ENCODE results near the gene RASAL1. TPM values are rescaled to one million over a fixed set of nuclear protein-coding genes. Genes with fewer than 3 reads are reported as not detected.
A peak's percentile ranks its signal among the peaks of the same experiment; 100 is the strongest.

Gene RASAL1
- total and polyA plus RNA-seq, 8 donors: 3.0 to 62.0 (median 23.8) TPM

- intact Hi-C loops (cut with DNase I; ENCODE audit: low total_unique reads): no loop called here
- peak overlapping the region in 2 of 4 donors; percentile 46 to 66 for H3K4me3 ChIP-seq
Observed at GRCh38 chr12:113055594-113056380, 79.8 kb downstream of the RASAL1 start.

GRCh38 chr12:113054948-113055486, 80.5 kb downstream of the RASAL1 start:
- TF ChIP-seq EP300 (IDR thresholded peaks at IDR 0.05): no peak
- TF ChIP-seq POLR2AphosphoS5 (IDR thresholded peaks at IDR 0.05): no peak
- no peak for TF ChIP-seq POLR2A (IDR thresholded peaks at IDR 0.05)
- TF ChIP-seq CTCF (IDR thresholded peaks at IDR 0.05): no peak
- H3K36me3 ChIP-seq: no peaks in the 10 kb centered on the region
- no peak for DNase-seq
- WGBS, 5 donors: 54 to 76% (median 73%) methylated on average over 4 of the region's 4 CpGs
- H3K27me3 ChIP-seq: peaks cover 9 to 64% (median 34%) of the 10 kb centered on the region in 3 donors
- H3K4me3 ChIP-seq: no peak overlapping the region
- no peaks in the 10 kb centered on the region for H3K9me3 ChIP-seq
- peaks cover 11 to 16% (median 14%) of the 10 kb centered on the region in 4 donors for H3K4me1 ChIP-seq
- no peak overlapping the region for H3K27ac ChIP-seq
- intact Hi-C loops (cut with DNase I; ENCODE audit: low total_unique reads): no loop called here

More at GRCh38 chr12:113055594-113056380, 79.8 kb downstream of the RASAL1 start:
- Histone ChIP-seq H3K27ac (no peak overlapping the region), H3K36me3 (no peaks in the 10 kb centered on the region), H3K9me3 (no peaks in the 10 kb centered on the region), H3K27me3 (peaks cover 9 to 69% (median 30%) of the 10 kb centered on the region in 3 donors), H3K4me1 (peaks cover 11 to 16% (median 14%) of the 10 kb centered on the region in 4 donors)
- TF ChIP-seq POLR2A (IDR thresholded peaks at IDR 0.05) (no peak), EP300 (IDR thresholded peaks at IDR 0.05) (no peak), CTCF (IDR thresholded peaks at IDR 0.05) (no peak), POLR2AphosphoS5 (IDR thresholded peaks at IDR 0.05) (no peak)
- WGBS, 5 donors: 47 to 59% (median 56%) methylated on average over 13 of the region's 13 CpGs
- DNase-seq: peak in 1 of 2 donors; percentile 53

GRCh38 chr12:113052326-113052725, 83.2 kb downstream of the RASAL1 start:
- peaks cover 7 to 75% (median 28%) of the 10 kb centered on the region in 3 donors for H3K27me3 ChIP-seq
- 48 to 62% (median 60%) methylated on average over 4 of the region's 4 CpGs for WGBS, 5 donors
- DNase-seq: no peak
- H3K4me3 ChIP-seq: no peak overlapping the region
- H3K27ac ChIP-seq: no peak overlapping the region
- no peak for TF ChIP-seq POLR2AphosphoS5 (IDR thresholded peaks at IDR 0.05)
- no peak for TF ChIP-seq CTCF (IDR thresholded peaks at IDR 0.05)
- no peak for TF ChIP-seq POLR2A (IDR thresholded peaks at IDR 0.05)
- no peak for TF ChIP-seq EP300 (IDR thresholded peaks at IDR 0.05)
- intact Hi-C loops (cut with DNase I; ENCODE audit: low total_unique reads): no loop called here
- H3K9me3 ChIP-seq: no peaks in the 10 kb centered on the region
- no peaks in the 10 kb centered on the region for H3K36me3 ChIP-seq
- H3K4me1 ChIP-seq: peaks cover 10 to 12% (median 11%) of the 10 kb centered on the region in 4 donors

GRCh38 chr12:113051759-113052158, 83.8 kb downstream of the RASAL1 start:
- peaks cover 3 to 73% (median 22%) of the 10 kb centered on the region in 3 donors for H3K27me3 ChIP-seq
- intact Hi-C loops (cut with DNase I; ENCODE audit: low total_unique reads): no loop called here
- no peak overlapping the region for H3K27ac ChIP-seq
- no peak overlapping the region for H3K4me3 ChIP-seq
- peaks cover 4 to 7% (median 5%) of the 10 kb centered on the region in 4 donors for H3K4me1 ChIP-seq
- no peak for DNase-seq
- TF ChIP-seq POLR2A (IDR thresholded peaks at IDR 0.05) (no peak), CTCF (IDR thresholded peaks at IDR 0.05) (no peak), POLR2AphosphoS5 (IDR thresholded peaks at IDR 0.05) (no peak), EP300 (IDR thresholded peaks at IDR 0.05) (no peak)
- WGBS, 5 donors: 55 to 78% (median 72%) methylated on average over 3 to 4 of the region's 4 CpGs
- H3K36me3 ChIP-seq: no peaks in the 10 kb centered on the region
- H3K9me3 ChIP-seq: no peaks in the 10 kb centered on the region

Measured in stomach (tissue), 9 donors.